BLaER1 treated with 17β-estradiol and CSF1 and Interleukin-3, amounts not matched to agents 10 nM and 100 nM (cell line): ENCODE measurements around the gene NAALAD2.
"Not testable (repeated sequence)": the region's sequence is repeated elsewhere in the genome, so short reads cannot be mapped to it uniquely, and the experiment has no call there.

Experiments
- H3K27ac ChIP-seq, 11 experiments: shearing (Covaris generic); formaldehyde crosslinking; 2 replicates each; pipeline ENCODE4 v1.8.1; 2022
- H3K27me3 ChIP-seq, 11 experiments: shearing (Covaris generic); formaldehyde crosslinking; 2 replicates each; pipeline ENCODE4 v1.8.1; 2022
- H3K36me3 ChIP-seq, 11 experiments: shearing (Covaris generic); formaldehyde crosslinking; 2 replicates each; pipeline ENCODE4 v1.8.1; 2022
- H3K4me1 ChIP-seq, 10 experiments: shearing (Covaris generic); formaldehyde crosslinking; 2 replicates each; pipeline ENCODE4 v1.8.1; 2022
- H3K4me2 ChIP-seq, 11 experiments: shearing (Covaris generic); formaldehyde crosslinking; 2 replicates each; pipeline ENCODE4 v1.8.1; 2022
- H3K4me3 ChIP-seq, 10 experiments: shearing (Covaris generic); formaldehyde crosslinking; 2 replicates each; pipeline ENCODE4 v1.8.1; 2022
- H3K9ac ChIP-seq, 11 experiments: shearing (Covaris generic); formaldehyde crosslinking; 2 replicates each; pipeline ENCODE4 v1.8.1; 2022
- H3K9me3 ChIP-seq, 11 experiments: shearing (Covaris generic); formaldehyde crosslinking; replicated peaks in 1 of 11; 2 replicates each; pipeline ENCODE4 v1.8.1; 2022
- H4K20me1 ChIP-seq, 11 experiments: shearing (Covaris generic); formaldehyde crosslinking; 2 replicates each; pipeline ENCODE4 v1.8.1; 2022
- Cebpa-rat ChIP-seq, 11 experiments: shearing (Covaris generic); IDR thresholded peaks; 2 replicates each; pipeline ENCODE4 v1.8.1; 2022

NAALAD2 gene

GRCh38 chr11:90223248-90223585 lies 88.8 kb downstream of the NAALAD2 start:
- H3K4me3 ChIP-seq: peak overlapping the region; percentile 77 to 98 (median 88)
- H3K27ac ChIP-seq: peak overlapping the region; percentile 83 to 92 (median 89)
- peak overlapping the region; percentile 87 to 96 (median 91) for H3K9ac ChIP-seq
- peaks cover 28 to 47% (median 34%) of the 10 kb centered on the region in 10 experiments for H3K4me1 ChIP-seq
- peaks cover 0 to 31% (median 24%) of the 10 kb centered on the region in 11 experiments; a peak in 18 of 22 replicates for H3K36me3 ChIP-seq
- H3K27me3 ChIP-seq: no peaks in the 10 kb centered on the region
- H3K9me3 ChIP-seq: peaks cover 0 to 21% (median 14%) of the 10 kb centered on the region in 11 experiments; a peak in 15 of 22 replicates
- peak overlapping the region; percentile 58 to 90 (median 84) for H3K4me2 ChIP-seq
- H4K20me1 ChIP-seq: peaks cover 37 to 46% (median 41%) of the 10 kb centered on the region in 11 experiments; a peak in 21 of 22 replicates
- TF ChIP-seq Cebpa-rat (IDR thresholded peaks at IDR 0.05): no peak

- Histone ChIP-seq H4K20me1 (no peaks in the 10 kb centered on the region), H3K27me3 (no peaks in the 10 kb centered on the region), H3K4me2 (peak overlapping the region in 1 of 11 experiments; percentile 22; a peak in 1 of 22 replicates), H3K36me3 (no peaks in the 10 kb centered on the region), H3K4me1 (peaks cover 5 to 17% (median 14%) of the 10 kb centered on the region in 10 experiments; a peak in 17 of 20 replicates), H3K9me3 (peaks cover 0 to 8% (median 0%) of the 10 kb centered on the region in 11 experiments; a peak in 2 of 22 replicates), H3K4me3 (no peak overlapping the region), H3K9ac (no peak overlapping the region), H3K27ac (no peak overlapping the region)
- no peak for TF ChIP-seq Cebpa-rat (IDR thresholded peaks at IDR 0.05)
Measured at GRCh38 chr11:90228056-90228455, 93.6 kb downstream of the NAALAD2 start.

- H3K36me3 ChIP-seq: no peaks in the 10 kb centered on the region
- no peaks in the 10 kb centered on the region for H3K27me3 ChIP-seq
- no peak overlapping the region for H3K4me2 ChIP-seq
- H3K9me3 ChIP-seq: peaks cover 0 to 8% (median 0%) of the 10 kb centered on the region in 11 experiments; a peak in 2 of 22 replicates
- H4K20me1 ChIP-seq: no peaks in the 10 kb centered on the region
- peaks cover 0 to 7% (median under 1%) of the 10 kb centered on the region in 10 experiments; a peak in 5 of 20 replicates for H3K4me1 ChIP-seq
- TF ChIP-seq Cebpa-rat (IDR thresholded peaks at IDR 0.05): no peak
- H3K27ac ChIP-seq: no peak overlapping the region
- H3K9ac ChIP-seq: no peak overlapping the region
- no peak overlapping the region for H3K4me3 ChIP-seq
Measured at GRCh38 chr11:90229791-90230190, 95.3 kb downstream of the NAALAD2 start.

GRCh38 chr11:90234977-90235376 lies 100.5 kb downstream of the NAALAD2 start:
- no peak for TF ChIP-seq Cebpa-rat (IDR thresholded peaks at IDR 0.05)
- Histone ChIP-seq H3K4me3 (no peak overlapping the region), H3K27me3 (no peaks in the 10 kb centered on the region), H3K27ac (no peak overlapping the region), H3K4me1 (no peaks in the 10 kb centered on the region), H4K20me1 (no peaks in the 10 kb centered on the region), H3K4me2 (no peak overlapping the region), H3K9ac (no peak overlapping the region), H3K36me3 (no peaks in the 10 kb centered on the region), H3K9me3 (no peaks in the 10 kb centered on the region)

GRCh38 chr11:90235526-90235925 lies 101.1 kb downstream of the NAALAD2 start:
- TF ChIP-seq Cebpa-rat (IDR thresholded peaks at IDR 0.05): no peak
- Histone ChIP-seq H3K27ac (no peak overlapping the region), H3K9ac (no peak overlapping the region), H4K20me1 (no peaks in the 10 kb centered on the region), H3K4me1 (no peaks in the 10 kb centered on the region), H3K27me3 (no peaks in the 10 kb centered on the region), H3K36me3 (no peaks in the 10 kb centered on the region), H3K9me3 (no peaks in the 10 kb centered on the region), H3K4me2 (no peak overlapping the region), H3K4me3 (no peak overlapping the region)

- Histone ChIP-seq H3K36me3 (no peaks in the 10 kb centered on the region), H3K9me3 (no peaks in the 10 kb centered on the region), H3K27ac (no peak overlapping the region), H4K20me1 (no peaks in the 10 kb centered on the region), H3K4me2 (no peak overlapping the region), H3K9ac (no peak overlapping the region), H3K27me3 (no peaks in the 10 kb centered on the region), H3K4me3 (no peak overlapping the region), H3K4me1 (no peaks in the 10 kb centered on the region)
- no peak for TF ChIP-seq Cebpa-rat (IDR thresholded peaks at IDR 0.05)
Measured at GRCh38 chr11:90237004-90237403, 102.5 kb downstream of the NAALAD2 start.

- not testable (repeated sequence) for H3K4me2 ChIP-seq, H3K9ac ChIP-seq, H3K9me3 ChIP-seq, H3K36me3 ChIP-seq, H3K27me3 ChIP-seq, H3K27ac ChIP-seq, H4K20me1 ChIP-seq, H3K4me3 ChIP-seq, H3K4me1 ChIP-seq
Measured at GRCh38 chr11:90239967-90240636, 105.6 kb downstream of the NAALAD2 start.

- no peaks in the 10 kb centered on the region for H4K20me1 ChIP-seq
- H3K9me3 ChIP-seq: no peaks in the 10 kb centered on the region
- H3K4me1 ChIP-seq: no peaks in the 10 kb centered on the region
- no peak overlapping the region for H3K4me2 ChIP-seq
- H3K27me3 ChIP-seq: no peaks in the 10 kb centered on the region
- TF ChIP-seq Cebpa-rat (IDR thresholded peaks at IDR 0.05): no peak
- no peak overlapping the region for H3K4me3 ChIP-seq
- H3K27ac ChIP-seq: no peak overlapping the region
- H3K36me3 ChIP-seq: no peaks in the 10 kb centered on the region
- H3K9ac ChIP-seq: no peak overlapping the region
Measured at GRCh38 chr11:90241414-90241813, 107.0 kb downstream of the NAALAD2 start.
